Caco-2 (cell line): ENCODE data around the gene ZNF664. TPM values are rescaled to one million over a fixed set of nuclear protein-coding genes. Genes with fewer than 3 reads are reported as not detected.
A peak's percentile ranks its signal among the peaks of the same experiment; 100 is the strongest.

Experiments
- BruUV-seq: library from RNA; stranded (reverse); fragments of 400-500 nt; replicated peaks from 2 replicates; lab custom pipeline; 2021; lab: Mats Ljungman, UMichigan
- CTCF ChIA-PET: fragments of 300-600 bp; sonication (Branson Sonifier 250); formaldehyde crosslinking; loops from one replicate; lab custom pipeline; 2022; ENCODE audit warnings: antibody characterized with exemption; lab: Charles Lee
- POLR2A ChIA-PET: fragments of 300-600 bp; sonication (Branson Sonifier 250); formaldehyde crosslinking; loops from one replicate; lab custom pipeline; 2022; ENCODE audit warnings: antibody characterized with exemption; lab: Charles Lee
- DNase-seq, 2 experiments: peaks; one replicate each; pipeline versions ENCODE4 v3.0.0 to v3.0.0-alpha.2; 2020 to 2022
- H3K27me3 ChIP-seq: replicated peaks from 2 replicates; pipeline ENCODE4 v1.6.0; 2011; ENCODE audit warnings: low read length; ENCODE audit not compliant: control insufficient read depth, insufficient read depth
- H3K36me3 ChIP-seq: 2 replicates; pipeline ENCODE4 v1.5.1; 2011; ENCODE audit warnings: low read length; ENCODE audit not compliant: control insufficient read depth, insufficient read depth
- H3K4me1 ChIP-seq: fragments of 250-450 bp; sonication (Bioruptor Pico); 2 replicates; pipeline ENCODE4 v1.5.1; 2020; ENCODE audit warnings: mild to moderate bottlenecking
- H3K4me3 ChIP-seq: 2 replicates; pipeline ENCODE4 v1.5.1; 2011; ENCODE audit warnings: low read depth, mild to moderate bottlenecking, control low read depth, low read length
- H3K9me3 ChIP-seq: fragments of 250-450 bp; sonication (Bioruptor Pico); 2 replicates; pipeline ENCODE4 v1.5.1; 2020; ENCODE audit warnings: mild to moderate bottlenecking, moderate library complexity
- H3K27ac Mint-ChIP-seq: one replicate; pipeline ENCODE4 v1.8.0; 2022; ENCODE audit warnings: mixed read lengths; ENCODE audit not compliant: unreplicated experiment
- H3K27me3 Mint-ChIP-seq: one replicate; pipeline ENCODE4 v1.8.0; 2022; ENCODE audit warnings: mixed read lengths; ENCODE audit not compliant: insufficient read depth, unreplicated experiment
- H3K36me3 Mint-ChIP-seq: one replicate; pipeline ENCODE4 v1.8.0; 2022; ENCODE audit warnings: mild to moderate bottlenecking, mixed read lengths; ENCODE audit not compliant: insufficient read depth, unreplicated experiment
- H3K4me1 Mint-ChIP-seq: one replicate; pipeline ENCODE4 v1.8.0; 2022; ENCODE audit warnings: low read depth, mixed read lengths; ENCODE audit not compliant: unreplicated experiment
- H3K4me3 Mint-ChIP-seq: one replicate; pipeline ENCODE4 v1.8.0; 2022; ENCODE audit warnings: mild to moderate bottlenecking, moderate library complexity, mixed read lengths; ENCODE audit not compliant: unreplicated experiment
- H3K9me3 Mint-ChIP-seq: one replicate; pipeline ENCODE4 v1.8.0; 2022; ENCODE audit warnings: mixed read lengths; ENCODE audit not compliant: unreplicated experiment
- CTCF ChIP-seq, 2 experiments: fragments of 200-600 bp in 1 of 2; IDR thresholded peaks; 1 replicate in 1 of 2; 2 replicates in 1 of 2; pipeline versions ENCODE4 v1.5.1 to v1.8.0; 2011 to 2022; ENCODE audit warnings: antibody characterized with exemption in 1 of 2, control low read depth in 1 of 2, inconsistent platforms in 1 of 2, low read depth in 1 of 2, low read length in 1 of 2, mild to moderate bottlenecking in 1 of 2, moderate library complexity in 1 of 2; ENCODE audit not compliant: insufficient read depth in 1 of 2, severe bottlenecking in 1 of 2, unreplicated experiment in 1 of 2
- intact Hi-C: fragments of 100-400 bp; cut with micrococcal nuclease; formaldehyde crosslinking; loops from one replicate; pipeline ENCODE4 v1.10.0; 2022; ENCODE audit not compliant: unreplicated experiment
- total RNA-seq: library from RNA; stranded (reverse); gene quantifications from 2 replicates; pipeline ENCODE4 v1.2.3, GENCODE V29; 2022

ZNF664 gene
- total RNA-seq, 1 experiment from 2014 or later: 117 TPM

DNA sequence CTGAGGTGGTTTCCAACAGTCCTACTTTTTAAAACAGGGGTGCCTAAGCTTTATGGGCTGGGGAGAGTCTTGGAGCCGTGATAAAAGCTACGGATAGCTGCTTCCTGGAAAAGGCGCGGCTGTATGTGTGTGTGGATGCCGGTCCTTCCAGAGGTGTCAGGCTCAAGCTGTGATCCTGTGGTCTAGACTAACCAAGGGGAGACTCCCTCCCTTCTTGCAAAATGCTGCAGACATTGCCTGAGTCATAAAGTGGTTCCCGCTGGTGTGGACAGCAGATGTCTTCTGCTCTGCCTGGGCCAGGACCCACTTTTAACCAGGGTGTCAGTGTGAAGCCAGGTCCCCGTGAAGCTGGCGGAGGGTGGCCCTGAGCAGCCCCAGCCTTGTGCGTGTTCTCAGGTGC is 38.2 kb upstream of the ZNF664 start:
- no peaks in the 10 kb centered on the region for H3K9me3 ChIP-seq
- intact Hi-C loops: no loop called here
- TF ChIP-seq CTCF (IDR thresholded peaks at IDR 0.05; ENCODE audit: insufficient read depth in 1 of 2, low read depth in 1 of 2, low read length in 1 of 2, severe bottlenecking in 1 of 2, unreplicated experiment in 1 of 2): no peak
- ChIA-PET CTCF (no interaction called here), POLR2A (no interaction called here)
- Mint-ChIP-seq H3K27ac (no peak overlapping the region), H3K9me3 (no peaks in the 10 kb centered on the region), H3K27me3 (no peaks in the 10 kb centered on the region), H3K36me3 (peaks cover 10% of the 10 kb centered on the region), H3K4me1 (peaks cover 11% of the 10 kb centered on the region), H3K4me3 (no peak overlapping the region)
- H3K27me3 ChIP-seq: no peaks in the 10 kb centered on the region
- H3K36me3 ChIP-seq: no peaks in the 10 kb centered on the region; the same call in 1 of the 2 replicates
- no TSS peak for BruUV-seq
- no peaks in the 10 kb centered on the region for H3K4me1 ChIP-seq
- no peak for DNase-seq
- H3K4me3 ChIP-seq: no peak overlapping the region

DNA sequence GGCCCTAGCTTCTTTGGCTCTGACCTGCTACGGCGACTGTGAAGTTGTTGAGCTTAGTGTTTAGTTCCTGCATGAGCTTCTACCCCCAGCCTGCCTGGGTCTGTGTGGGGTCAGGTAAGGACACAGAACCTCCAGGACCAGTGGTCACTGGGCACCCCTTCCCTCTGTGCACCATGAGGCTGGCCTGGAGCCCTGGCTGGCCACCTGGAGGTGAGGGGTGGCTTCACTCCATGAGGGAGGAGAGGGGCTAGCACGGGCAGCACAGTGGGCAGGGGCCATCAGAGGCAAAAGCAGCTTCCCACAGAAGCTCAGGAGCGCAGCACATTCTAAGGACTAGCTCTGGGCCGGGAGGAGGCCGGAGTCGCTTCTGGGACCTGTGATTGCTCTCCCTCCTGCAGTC is 37.1 kb upstream of the ZNF664 start:
- CTCF ChIA-PET: no interaction called here
- H3K27me3 ChIP-seq: no peaks in the 10 kb centered on the region
- H3K27ac Mint-ChIP-seq: no peak overlapping the region
- H3K9me3 Mint-ChIP-seq: no peaks in the 10 kb centered on the region
- no peak for TF ChIP-seq CTCF (IDR thresholded peaks at IDR 0.05; ENCODE audit: insufficient read depth in 1 of 2, low read depth in 1 of 2, low read length in 1 of 2, severe bottlenecking in 1 of 2, unreplicated experiment in 1 of 2)
- H3K4me1 ChIP-seq: no peaks in the 10 kb centered on the region
- peaks cover 16% of the 10 kb centered on the region for H3K36me3 Mint-ChIP-seq
- H3K4me3 ChIP-seq: no peak overlapping the region
- H3K9me3 ChIP-seq: no peaks in the 10 kb centered on the region
- no peaks in the 10 kb centered on the region for H3K27me3 Mint-ChIP-seq
- BruUV-seq: no TSS peak
- no peak overlapping the region for H3K4me3 Mint-ChIP-seq
- POLR2A ChIA-PET: no interaction called here
- no peak for DNase-seq
- intact Hi-C loops: no loop called here
- H3K4me1 Mint-ChIP-seq: peaks cover 11% of the 10 kb centered on the region
- no peaks in the 10 kb centered on the region; the same call in none of the 2 replicates for H3K36me3 ChIP-seq

GRCh38 chr12:123936471-123936870 is 36.5 kb upstream of the ZNF664 start:
- DNase-seq: no peak
- Mint-ChIP-seq H3K36me3 (peaks cover 19% of the 10 kb centered on the region), H3K4me1 (peaks cover 11% of the 10 kb centered on the region), H3K9me3 (no peaks in the 10 kb centered on the region), H3K27me3 (no peaks in the 10 kb centered on the region), H3K4me3 (no peak overlapping the region), H3K27ac (no peak overlapping the region)
- ChIA-PET CTCF (no interaction called here), POLR2A (no interaction called here)
- BruUV-seq: TSS peak; percentile 65
- no peak overlapping the region for H3K4me3 ChIP-seq
- no peaks in the 10 kb centered on the region for H3K27me3 ChIP-seq
- H3K36me3 ChIP-seq: no peaks in the 10 kb centered on the region; the same call in none of the 2 replicates
- H3K9me3 ChIP-seq: no peaks in the 10 kb centered on the region
- no peaks in the 10 kb centered on the region for H3K4me1 ChIP-seq
- intact Hi-C loops: no loop called here
- no peak for TF ChIP-seq CTCF (IDR thresholded peaks at IDR 0.05; ENCODE audit: insufficient read depth in 1 of 2, low read depth in 1 of 2, low read length in 1 of 2, severe bottlenecking in 1 of 2, unreplicated experiment in 1 of 2)
